Body of pancreas (tissue), 4 donors: ENCODE results near the gene SLC16A12.

Source experiments
- POLR2A ChIP-seq, 3 donors: fragments of 450-650 bp; IDR thresholded peaks; one replicate each; pipeline ENCODE4 v1.6.1; 2016; ENCODE audit warnings: antibody characterized with exemption in 3 of 3, mild to moderate bottlenecking in 2 of 3
- TF ChIP-seq, protein P1 (sequence below), 7 experiments: fragments of 450-650 bp in 4 of 7; fragments of 200-600 bp in 3 of 7; sonication (generic) in 3 of 7; IDR thresholded peaks; one replicate each; pipeline ENCODE4 v1.5.1; 2016 to 2019; ENCODE audit warnings: antibody characterized with exemption in 7 of 7

GRCh38 chr10:89458291-89458690, 77.1 kb downstream of the SLC16A12 start:
- TF ChIP-seq, protein P1, sequence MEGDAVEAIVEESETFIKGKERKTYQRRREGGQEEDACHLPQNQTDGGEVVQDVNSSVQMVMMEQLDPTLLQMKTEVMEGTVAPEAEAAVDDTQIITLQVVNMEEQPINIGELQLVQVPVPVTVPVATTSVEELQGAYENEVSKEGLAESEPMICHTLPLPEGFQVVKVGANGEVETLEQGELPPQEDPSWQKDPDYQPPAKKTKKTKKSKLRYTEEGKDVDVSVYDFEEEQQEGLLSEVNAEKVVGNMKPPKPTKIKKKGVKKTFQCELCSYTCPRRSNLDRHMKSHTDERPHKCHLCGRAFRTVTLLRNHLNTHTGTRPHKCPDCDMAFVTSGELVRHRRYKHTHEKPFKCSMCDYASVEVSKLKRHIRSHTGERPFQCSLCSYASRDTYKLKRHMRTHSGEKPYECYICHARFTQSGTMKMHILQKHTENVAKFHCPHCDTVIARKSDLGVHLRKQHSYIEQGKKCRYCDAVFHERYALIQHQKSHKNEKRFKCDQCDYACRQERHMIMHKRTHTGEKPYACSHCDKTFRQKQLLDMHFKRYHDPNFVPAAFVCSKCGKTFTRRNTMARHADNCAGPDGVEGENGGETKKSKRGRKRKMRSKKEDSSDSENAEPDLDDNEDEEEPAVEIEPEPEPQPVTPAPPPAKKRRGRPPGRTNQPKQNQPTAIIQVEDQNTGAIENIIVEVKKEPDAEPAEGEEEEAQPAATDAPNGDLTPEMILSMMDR (IDR thresholded peaks at IDR 0.05) = no peak
- TF ChIP-seq POLR2A (IDR thresholded peaks at IDR 0.05) = no peak
